ENCODE results near the gene PLCG2. TPM values are rescaled to one million over a fixed set of nuclear protein-coding genes. Genes with fewer than 3 reads are reported as not detected.
A peak's percentile ranks its signal among the peaks of the same experiment; 100 is the strongest.

The PLCG2 gene
- total RNA-seq, 2 experiments from 2014 or later, result 196 to 485 TPM

- intact Hi-C loops (cut with micrococcal nuclease; ENCODE audit: unreplicated experiment), result no loop called here
- Histone ChIP-seq H3K36me3 (ENCODE audit: insufficient read depth, low read length) (peaks cover 96% of the 10 kb centered on the region), H3K9me3 (ENCODE audit: low read length) (no peaks in the 10 kb centered on the region), H3K4me3 (ENCODE audit: low read depth, low read length, poor library complexity, severe bottlenecking) (no peak overlapping the region), H3K27ac (ENCODE audit: low read depth, low read length, poor library complexity, severe bottlenecking) (peak overlapping the region; percentile 38), H2AFZ (ENCODE audit: low read length) (no peak overlapping the region), H3K4me1 (ENCODE audit: insufficient read depth, low read length, poor library complexity, severe bottlenecking) (peaks cover 24% of the 10 kb centered on the region), H4K20me1 (ENCODE audit: insufficient read depth, low read length) (no peaks in the 10 kb centered on the region), H3K4me2 (ENCODE audit: low read length) (no peak overlapping the region), H3K9me2 (ENCODE audit: insufficient read depth, low read length) (no peaks in the 10 kb centered on the region), H3K79me2 (ENCODE audit: insufficient read depth, low read depth, low read length) (peaks cover 9% of the 10 kb centered on the region; the same call in 1 of the 2 replicates)
- TF ChIP-seq CTCF (conservative IDR thresholded peaks at IDR 0.05; ENCODE audit: low read length) (no peak), EZH2phosphoT487 (IDR thresholded peaks at IDR 0.05; ENCODE audit: borderline replicate concordance, low read depth, low read length) (no peak)
- DNase-seq (ENCODE audit: low spot score), result peak; percentile 27
- no TSS peak for BruUV-seq (replicated peaks)
- POLR2A ChIA-PET, result no interaction called here
- CTCF ChIA-PET (ENCODE audit: unreplicated experiment), result no interaction called here
Measured at GRCh38 chr16:81917375-81917774, 138.3 kb downstream of the PLCG2 start.

GRCh38 chr16:81918927-81919326 is 139.8 kb downstream of the PLCG2 start:
- CTCF ChIA-PET (ENCODE audit: unreplicated experiment), result no interaction called here
- BruUV-seq (replicated peaks), result no TSS peak
- Histone ChIP-seq H2AFZ (ENCODE audit: low read length) (no peak overlapping the region), H3K36me3 (ENCODE audit: insufficient read depth, low read length) (peaks cover 96% of the 10 kb centered on the region), H3K79me2 (ENCODE audit: insufficient read depth, low read depth, low read length) (peaks cover 9% of the 10 kb centered on the region; the same call in 1 of the 2 replicates), H3K4me1 (ENCODE audit: insufficient read depth, low read length, poor library complexity, severe bottlenecking) (peaks cover 24% of the 10 kb centered on the region), H3K4me3 (ENCODE audit: low read depth, low read length, poor library complexity, severe bottlenecking) (no peak overlapping the region), H4K20me1 (ENCODE audit: insufficient read depth, low read length) (no peaks in the 10 kb centered on the region), H3K27ac (ENCODE audit: low read depth, low read length, poor library complexity, severe bottlenecking) (no peak overlapping the region), H3K4me2 (ENCODE audit: low read length) (no peak overlapping the region), H3K9me2 (ENCODE audit: insufficient read depth, low read length) (no peaks in the 10 kb centered on the region), H3K9me3 (ENCODE audit: low read length) (no peaks in the 10 kb centered on the region)
- TF ChIP-seq CTCF (conservative IDR thresholded peaks at IDR 0.05; ENCODE audit: low read length) (no peak), EZH2phosphoT487 (IDR thresholded peaks at IDR 0.05; ENCODE audit: borderline replicate concordance, low read depth, low read length) (no peak)
- intact Hi-C loops (cut with micrococcal nuclease; ENCODE audit: unreplicated experiment), result no loop called here
- DNase-seq (ENCODE audit: low spot score), result no peak
- POLR2A ChIA-PET, result interaction anchor here (0.7 kb wide), 1 partner anchor 219 kb away, joined by 3 read pairs; no protein-coding TSS in a partner anchor

- Histone ChIP-seq H3K79me2 (ENCODE audit: insufficient read depth, low read depth, low read length) (peaks cover 9% of the 10 kb centered on the region; the same call in 1 of the 2 replicates), H3K36me3 (ENCODE audit: insufficient read depth, low read length) (peaks cover 96% of the 10 kb centered on the region), H3K9me3 (ENCODE audit: low read length) (no peaks in the 10 kb centered on the region), H3K9me2 (ENCODE audit: insufficient read depth, low read length) (no peaks in the 10 kb centered on the region), H4K20me1 (ENCODE audit: insufficient read depth, low read length) (no peaks in the 10 kb centered on the region), H2AFZ (ENCODE audit: low read length) (no peak overlapping the region), H3K4me3 (ENCODE audit: low read depth, low read length, poor library complexity, severe bottlenecking) (no peak overlapping the region), H3K4me1 (ENCODE audit: insufficient read depth, low read length, poor library complexity, severe bottlenecking) (peaks cover 24% of the 10 kb centered on the region), H3K27ac (ENCODE audit: low read depth, low read length, poor library complexity, severe bottlenecking) (no peak overlapping the region), H3K4me2 (ENCODE audit: low read length) (no peak overlapping the region)
- intact Hi-C loops (cut with micrococcal nuclease; ENCODE audit: unreplicated experiment), result no loop called here
- no peak for DNase-seq (ENCODE audit: low spot score)
- CTCF ChIA-PET (ENCODE audit: unreplicated experiment), result no interaction called here
- TF ChIP-seq CTCF (conservative IDR thresholded peaks at IDR 0.05; ENCODE audit: low read length) (no peak), EZH2phosphoT487 (IDR thresholded peaks at IDR 0.05; ENCODE audit: borderline replicate concordance, low read depth, low read length) (no peak)
- no TSS peak for BruUV-seq (replicated peaks)
- POLR2A ChIA-PET, result no interaction called here
Measured at GRCh38 chr16:81920498-81920897, 141.4 kb downstream of the PLCG2 start.

Data from OCI-LY7 (cell line).